WTC11 (cell line): Measurements from ENCODE around the gene KLRC2. TPM values are rescaled to one million over a fixed set of nuclear protein-coding genes. Genes with fewer than 3 reads are reported as not detected.
"Not testable (repeated sequence)": the region's sequence is repeated elsewhere in the genome, so short reads cannot be mapped to it uniquely, and the experiment has no call there.

Source experiments
- ATAC-seq: fragments of 200-7000 bp; cut with Tn5 transposase; 2 replicates; pipeline ENCODE4 v1.10.0; 2021; ENCODE audit warnings: mild to moderate bottlenecking, moderate library complexity
- Bru-seq: library from RNA; stranded (reverse); fragments of 400-500 nt; gene quantifications from one replicate; lab custom pipeline; 2021; lab: Mats Ljungman, UMichigan
- CTCF ChIA-PET: fragments of 300-600 bp; sonication (Branson Sonifier 250); formaldehyde crosslinking; loops from one replicate; lab custom pipeline; 2021; ENCODE audit warnings: antibody characterized with exemption; lab: Charles Lee
- POLR2A ChIA-PET: fragments of 350-600 bp; sonication (Branson Sonifier 250); formaldehyde crosslinking; loops from one replicate; lab custom pipeline; 2021; ENCODE audit warnings: antibody characterized with exemption; lab: Charles Lee
- DNase-seq: peaks from one replicate; pipeline ENCODE4 v3.0.0; 2021; ENCODE audit warnings: low spot score
- H3K27ac Mint-ChIP-seq: 2 replicates; pipeline ENCODE4 v1.8.0; 2021; ENCODE audit warnings: mixed read lengths
- H3K27me3 Mint-ChIP-seq: 2 replicates; pipeline ENCODE4 v1.8.0; 2021; ENCODE audit warnings: low read depth, mild to moderate bottlenecking, moderate library complexity, mixed read lengths
- H3K36me3 Mint-ChIP-seq: 2 replicates; pipeline ENCODE4 v1.8.0; 2021; ENCODE audit warnings: mixed read lengths
- H3K4me1 Mint-ChIP-seq: 2 replicates; pipeline ENCODE4 v1.8.0; 2022; ENCODE audit warnings: mixed read lengths
- H3K4me3 Mint-ChIP-seq: 2 replicates; pipeline ENCODE4 v1.8.0; 2021; ENCODE audit warnings: mild to moderate bottlenecking, moderate library complexity, mixed read lengths
- H3K9me3 Mint-ChIP-seq: 2 replicates; pipeline ENCODE4 v1.8.0; 2021; ENCODE audit warnings: mixed read lengths
- ATF1 ChIP-seq: sonication (generic); formaldehyde crosslinking; IDR thresholded peaks from 2 replicates; pipeline ENCODE4 v1.8.1; 2023; ENCODE audit warnings: mild to moderate bottlenecking, moderate library complexity, missing genetic modification reagents
- GTF2I ChIP-seq: fragments of 250-450 bp; sonication (Bioruptor Pico); conservative IDR thresholded peaks from 2 replicates; pipeline ENCODE4 v1.4.0; 2021; ENCODE audit warnings: mild to moderate bottlenecking
- JUN ChIP-seq: sonication (generic); formaldehyde crosslinking; IDR thresholded peaks from 2 replicates; pipeline ENCODE4 v1.8.0; 2023; ENCODE audit warnings: mild to moderate bottlenecking, missing genetic modification reagents
- NFE2L1 ChIP-seq: sonication (generic); formaldehyde crosslinking; IDR thresholded peaks from 2 replicates; pipeline ENCODE4 v1.8.1; 2023; ENCODE audit warnings: missing genetic modification reagents
- NR3C1 ChIP-seq: sonication (generic); formaldehyde crosslinking; conservative IDR thresholded peaks from 2 replicates; pipeline ENCODE4 v1.8.1; 2023; ENCODE audit warnings: low read depth, mild to moderate bottlenecking, missing genetic modification reagents
- RORB ChIP-seq: fragments of 250-450 bp; sonication (Bioruptor Pico); IDR thresholded peaks from 2 replicates; pipeline ENCODE4 v1.9.0; 2021; ENCODE audit warnings: mild to moderate bottlenecking
- TCF7 ChIP-seq: sonication (generic); formaldehyde crosslinking; IDR thresholded peaks from 2 replicates; pipeline ENCODE4 v1.8.0; 2022; ENCODE audit warnings: mild to moderate bottlenecking, low read depth, missing genetic modification reagents, moderate library complexity
- TEAD1 ChIP-seq: sonication (generic); formaldehyde crosslinking; IDR thresholded peaks from 2 replicates; pipeline ENCODE4 v1.8.0; 2022; ENCODE audit warnings: mild to moderate bottlenecking, missing genetic modification reagents
- TEAD4 ChIP-seq: sonication (generic); formaldehyde crosslinking; IDR thresholded peaks from 2 replicates; pipeline ENCODE4 v1.8.0; 2022; ENCODE audit warnings: mild to moderate bottlenecking, missing genetic modification reagents
- ZNF138 ChIP-seq: sonication (generic); formaldehyde crosslinking; conservative IDR thresholded peaks from 2 replicates; pipeline ENCODE4 v1.8.1; 2022; ENCODE audit warnings: mild to moderate bottlenecking, moderate library complexity, missing genetic modification reagents
- ZNF263 ChIP-seq: sonication (generic); formaldehyde crosslinking; IDR thresholded peaks from 2 replicates; pipeline ENCODE4 v1.8.1; 2022; ENCODE audit warnings: low read depth, mild to moderate bottlenecking, moderate library complexity, missing genetic modification reagents
- ZNF671 ChIP-seq: fragments of 250-450 bp; sonication (Bioruptor Pico); IDR thresholded peaks from 2 replicates; pipeline ENCODE4 v1.8.0; 2021; ENCODE audit warnings: mild to moderate bottlenecking
- long read RNA-seq, 3 experiments: library from RNA in 1 of 3; library from capped mRNA in 1 of 3; library from polyadenylated mRNA in 1 of 3; unstranded in 2 of 3; stranded (forward) in 1 of 3; transcript quantifications; one replicate each; pipeline ENCODE4 v2.0.0, GENCODE V29; 2021
- total RNA-seq: library from RNA; stranded (reverse); gene quantifications from 3 replicates; pipeline ENCODE4 v1.2.3, GENCODE V29; 2021
- TF ChIP-seq, protein P1 (sequence below): sonication (generic); formaldehyde crosslinking; IDR thresholded peaks from 2 replicates; pipeline ENCODE4 v1.8.1; 2023; ENCODE audit warnings: mild to moderate bottlenecking, moderate library complexity, missing genetic modification reagents
- TF ChIP-seq, protein P2 (sequence below): sonication (generic); formaldehyde crosslinking; IDR thresholded peaks from 2 replicates; pipeline ENCODE4 v1.8.1; 2023; ENCODE audit warnings: mild to moderate bottlenecking, missing genetic modification reagents, moderate library complexity
- TF ChIP-seq, protein P3 (sequence below): sonication (generic); formaldehyde crosslinking; IDR thresholded peaks from 2 replicates; pipeline ENCODE4 v1.8.1; 2023; ENCODE audit warnings: mild to moderate bottlenecking, missing genetic modification reagents
- TF ChIP-seq, protein P4 (sequence below): fragments of 250-450 bp; sonication (Bioruptor Pico); conservative IDR thresholded peaks from 2 replicates; pipeline ENCODE4 v1.9.0; 2021; ENCODE audit warnings: mild to moderate bottlenecking
- TF ChIP-seq, protein P5 (sequence below): fragments of 250-450 bp; sonication (Bioruptor Pico); IDR thresholded peaks from 2 replicates; pipeline ENCODE4 v1.9.0; 2021; ENCODE audit warnings: moderate library complexity, mild to moderate bottlenecking, inconsistent platforms, borderline replicate concordance

The KLRC2 gene
- total RNA-seq (not detected in 3 replicates), Bru-seq, nascent RNA (not detected)
- long read RNA-seq, experiment 1, result 0 reads
- long read RNA-seq, experiment 2, result 0 reads
- long read RNA-seq, experiment 3, result 0 reads

DNA sequence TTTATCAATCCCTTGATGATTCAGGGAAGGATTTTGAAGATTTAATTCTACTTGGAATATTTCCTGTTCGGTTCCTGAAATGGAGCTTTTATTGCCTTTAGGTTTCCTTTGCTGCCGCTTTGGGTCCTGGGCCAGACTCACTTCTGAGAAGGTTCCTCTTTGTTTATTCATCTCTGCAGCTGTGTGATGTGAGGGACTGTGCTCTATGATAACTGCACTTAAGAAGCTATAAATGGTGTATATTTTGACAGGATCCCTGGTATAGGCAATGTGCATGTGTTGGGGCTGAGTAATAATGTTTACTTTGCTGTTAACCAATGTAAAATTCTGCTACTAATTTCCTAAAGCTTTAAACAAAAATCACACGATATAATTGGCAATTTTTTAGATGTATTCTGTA is at the start of gene KLRC2:
Gene KLRC2 (minus strand): TSS at position 195 of the 400 bp plus-strand sequence. CDS start 24 bp downstream, at position 171.
- H3K27ac Mint-ChIP-seq, H3K4me3 Mint-ChIP-seq, DNase-seq, H3K9me3 Mint-ChIP-seq, H3K27me3 Mint-ChIP-seq, H3K36me3 Mint-ChIP-seq, H3K4me1 Mint-ChIP-seq, POLR2A ChIA-PET, CTCF ChIA-PET, ATAC-seq: not testable (repeated sequence)

DNA sequence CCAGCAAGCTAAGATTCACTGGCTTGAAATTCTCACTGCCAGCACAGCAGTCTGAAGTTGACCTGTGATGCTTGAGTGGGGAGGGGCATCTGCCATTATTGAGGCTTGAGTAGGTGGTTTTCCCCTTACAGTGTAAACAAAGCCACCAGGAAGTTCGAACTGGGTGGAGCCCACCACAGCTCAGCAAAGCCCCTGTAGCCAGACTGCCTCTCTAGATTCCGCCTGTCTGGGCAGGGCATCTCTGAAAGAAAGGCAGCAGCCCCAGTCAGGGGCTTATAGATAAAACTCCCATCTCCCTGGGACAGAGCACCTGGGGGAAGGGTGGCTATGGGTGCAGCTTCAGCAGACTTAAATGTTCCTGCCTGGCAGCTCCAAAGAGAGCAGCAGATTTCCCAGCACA is 46.1 kb upstream of the KLRC2 start:
- H3K4me1 Mint-ChIP-seq, ATAC-seq, H3K27ac Mint-ChIP-seq, H3K27me3 Mint-ChIP-seq, H3K4me3 Mint-ChIP-seq, DNase-seq, POLR2A ChIA-PET: not testable (repeated sequence)
- H3K36me3 Mint-ChIP-seq, result peaks cover 19% of the 10 kb centered on the region
- CTCF ChIA-PET, result interaction anchor here (0.7 to 1.5 kb wide), 2 partner anchors 24 to 71 kb away, joined by 3 read pairs; no protein-coding TSS in a partner anchor
- H3K9me3 Mint-ChIP-seq, result peaks cover 24% of the 10 kb centered on the region

DNA sequence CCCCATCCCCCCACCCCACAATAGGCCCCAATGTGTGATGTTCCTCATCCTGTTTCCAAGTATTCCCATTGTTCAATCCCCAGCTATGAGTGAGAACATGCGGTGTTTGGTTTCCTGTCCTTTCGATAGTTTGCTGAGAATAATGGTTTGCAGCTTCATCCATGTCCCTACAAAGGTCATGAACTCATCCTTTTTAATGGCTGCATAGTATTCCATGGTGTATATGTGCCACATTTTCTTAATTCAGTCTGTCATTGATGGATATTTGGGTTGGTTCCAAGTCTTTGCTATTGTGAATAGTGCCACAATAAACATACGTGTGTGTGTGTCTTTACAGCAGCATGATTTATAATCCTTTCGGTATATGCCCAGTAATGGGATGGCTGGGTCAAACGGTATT is 37.0 kb upstream of the KLRC2 start:
- H3K4me1 Mint-ChIP-seq, H3K36me3 Mint-ChIP-seq, POLR2A ChIA-PET, H3K27ac Mint-ChIP-seq, CTCF ChIA-PET, H3K4me3 Mint-ChIP-seq, ATAC-seq, DNase-seq, H3K27me3 Mint-ChIP-seq: not testable (repeated sequence)
- peaks cover 29% of the 10 kb centered on the region for H3K9me3 Mint-ChIP-seq

DNA sequence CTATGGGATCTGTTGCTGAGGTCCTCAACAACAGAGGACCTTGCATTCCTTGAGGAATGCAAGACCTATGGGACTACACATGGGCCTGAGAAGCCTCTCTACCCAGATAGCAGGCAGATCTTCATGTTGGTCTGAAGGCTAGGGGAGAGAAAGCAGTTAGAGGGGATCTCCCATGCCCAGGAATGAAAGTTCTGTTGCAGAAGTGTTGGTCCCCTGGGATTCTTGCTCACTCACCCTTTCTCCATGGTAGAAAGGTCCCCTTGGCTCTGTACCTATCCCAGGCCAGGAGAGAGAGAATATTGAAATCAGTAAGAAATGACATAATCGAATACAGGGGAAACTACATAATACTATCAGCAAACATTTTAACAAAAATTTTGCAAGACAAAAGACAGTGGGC is 33.9 kb upstream of the KLRC2 start:
- TF ChIP-seq, protein P1, sequence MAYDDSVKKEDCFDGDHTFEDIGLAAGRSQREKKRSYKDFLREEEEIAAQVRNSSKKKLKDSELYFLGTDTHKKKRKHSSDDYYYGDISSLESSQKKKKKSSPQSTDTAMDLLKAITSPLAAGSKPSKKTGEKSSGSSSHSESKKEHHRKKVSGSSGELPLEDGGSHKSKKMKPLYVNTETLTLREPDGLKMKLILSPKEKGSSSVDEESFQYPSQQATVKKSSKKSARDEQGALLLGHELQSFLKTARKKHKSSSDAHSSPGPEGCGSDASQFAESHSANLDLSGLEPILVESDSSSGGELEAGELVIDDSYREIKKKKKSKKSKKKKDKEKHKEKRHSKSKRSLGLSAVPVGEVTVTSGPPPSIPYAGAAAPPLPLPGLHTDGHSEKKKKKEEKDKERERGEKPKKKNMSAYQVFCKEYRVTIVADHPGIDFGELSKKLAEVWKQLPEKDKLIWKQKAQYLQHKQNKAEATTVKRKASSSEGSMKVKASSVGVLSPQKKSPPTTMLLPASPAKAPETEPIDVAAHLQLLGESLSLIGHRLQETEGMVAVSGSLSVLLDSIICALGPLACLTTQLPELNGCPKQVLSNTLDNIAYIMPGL (CRISPR knock-in tag), result no peak
- TF ChIP-seq TEAD1 (CRISPR knock-in tag), result no peak
- ATAC-seq (no peak), DNase-seq (no peak)
- no peaks in the 10 kb centered on the region for H3K4me1 Mint-ChIP-seq
- no peak overlapping the region for H3K4me3 Mint-ChIP-seq
- H3K36me3 Mint-ChIP-seq, result peaks cover 4% of the 10 kb centered on the region; the same call in 1 of the 2 replicates
- peaks cover 21% of the 10 kb centered on the region for H3K9me3 Mint-ChIP-seq
- no peaks in the 10 kb centered on the region for H3K27me3 Mint-ChIP-seq
- CTCF ChIA-PET, result no interaction called here
- POLR2A ChIA-PET, result no interaction called here
- no peak overlapping the region for H3K27ac Mint-ChIP-seq

DNA sequence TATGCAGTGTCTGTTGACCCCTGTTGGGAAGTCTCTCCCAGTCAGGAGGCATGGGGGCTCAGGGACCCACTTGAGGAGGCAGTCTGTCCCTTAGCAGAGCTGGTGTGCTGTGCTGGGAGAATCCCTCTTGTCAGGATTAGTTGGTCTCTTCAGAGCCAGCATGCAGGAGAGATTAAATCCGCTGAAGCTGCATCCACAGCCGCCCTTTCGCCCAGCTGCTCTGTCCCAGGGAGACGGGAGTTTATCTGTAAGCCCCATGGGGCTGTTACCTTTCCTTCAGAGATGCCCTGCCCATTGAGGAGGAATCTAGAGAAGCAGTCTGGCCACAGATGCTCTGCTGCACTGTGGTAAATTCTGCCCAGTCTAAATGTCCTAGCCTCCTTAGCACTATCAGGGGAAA is 30.5 kb upstream of the KLRC2 start:
- DNase-seq (no peak), ATAC-seq (no peak)
- Mint-ChIP-seq H3K27me3 (no peaks in the 10 kb centered on the region), H3K36me3 (peaks cover 4% of the 10 kb centered on the region; the same call in 1 of the 2 replicates), H3K4me1 (no peaks in the 10 kb centered on the region), H3K4me3 (no peak overlapping the region), H3K9me3 (peaks cover 16% of the 10 kb centered on the region), H3K27ac (no peak overlapping the region)
- ChIA-PET POLR2A (no interaction called here), CTCF (no interaction called here)
- TF ChIP-seq NFE2L1, result no peak
- TF ChIP-seq ZNF671 (CRISPR knock-in tag), result no peak
- no peak for TF ChIP-seq ATF1
- TF ChIP-seq, protein P2, sequence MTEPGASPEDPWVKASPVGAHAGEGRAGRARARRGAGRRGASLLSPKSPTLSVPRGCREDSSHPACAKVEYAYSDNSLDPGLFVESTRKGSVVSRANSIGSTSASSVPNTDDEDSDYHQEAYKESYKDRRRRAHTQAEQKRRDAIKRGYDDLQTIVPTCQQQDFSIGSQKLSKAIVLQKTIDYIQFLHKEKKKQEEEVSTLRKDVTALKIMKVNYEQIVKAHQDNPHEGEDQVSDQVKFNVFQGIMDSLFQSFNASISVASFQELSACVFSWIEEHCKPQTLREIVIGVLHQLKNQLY (CRISPR knock-in tag), result no peak
- TF ChIP-seq NR3C1 (CRISPR knock-in tag), result no peak
- TF ChIP-seq, protein P3, sequence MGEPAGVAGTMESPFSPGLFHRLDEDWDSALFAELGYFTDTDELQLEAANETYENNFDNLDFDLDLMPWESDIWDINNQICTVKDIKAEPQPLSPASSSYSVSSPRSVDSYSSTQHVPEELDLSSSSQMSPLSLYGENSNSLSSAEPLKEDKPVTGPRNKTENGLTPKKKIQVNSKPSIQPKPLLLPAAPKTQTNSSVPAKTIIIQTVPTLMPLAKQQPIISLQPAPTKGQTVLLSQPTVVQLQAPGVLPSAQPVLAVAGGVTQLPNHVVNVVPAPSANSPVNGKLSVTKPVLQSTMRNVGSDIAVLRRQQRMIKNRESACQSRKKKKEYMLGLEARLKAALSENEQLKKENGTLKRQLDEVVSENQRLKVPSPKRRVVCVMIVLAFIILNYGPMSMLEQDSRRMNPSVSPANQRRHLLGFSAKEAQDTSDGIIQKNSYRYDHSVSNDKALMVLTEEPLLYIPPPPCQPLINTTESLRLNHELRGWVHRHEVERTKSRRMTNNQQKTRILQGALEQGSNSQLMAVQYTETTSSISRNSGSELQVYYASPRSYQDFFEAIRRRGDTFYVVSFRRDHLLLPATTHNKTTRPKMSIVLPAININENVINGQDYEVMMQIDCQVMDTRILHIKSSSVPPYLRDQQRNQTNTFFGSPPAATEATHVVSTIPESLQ (CRISPR knock-in tag), result no peak
- TF ChIP-seq, protein P1 (CRISPR knock-in tag), result no peak
- TF ChIP-seq ZNF263, result no peak
- TF ChIP-seq, protein P4, sequence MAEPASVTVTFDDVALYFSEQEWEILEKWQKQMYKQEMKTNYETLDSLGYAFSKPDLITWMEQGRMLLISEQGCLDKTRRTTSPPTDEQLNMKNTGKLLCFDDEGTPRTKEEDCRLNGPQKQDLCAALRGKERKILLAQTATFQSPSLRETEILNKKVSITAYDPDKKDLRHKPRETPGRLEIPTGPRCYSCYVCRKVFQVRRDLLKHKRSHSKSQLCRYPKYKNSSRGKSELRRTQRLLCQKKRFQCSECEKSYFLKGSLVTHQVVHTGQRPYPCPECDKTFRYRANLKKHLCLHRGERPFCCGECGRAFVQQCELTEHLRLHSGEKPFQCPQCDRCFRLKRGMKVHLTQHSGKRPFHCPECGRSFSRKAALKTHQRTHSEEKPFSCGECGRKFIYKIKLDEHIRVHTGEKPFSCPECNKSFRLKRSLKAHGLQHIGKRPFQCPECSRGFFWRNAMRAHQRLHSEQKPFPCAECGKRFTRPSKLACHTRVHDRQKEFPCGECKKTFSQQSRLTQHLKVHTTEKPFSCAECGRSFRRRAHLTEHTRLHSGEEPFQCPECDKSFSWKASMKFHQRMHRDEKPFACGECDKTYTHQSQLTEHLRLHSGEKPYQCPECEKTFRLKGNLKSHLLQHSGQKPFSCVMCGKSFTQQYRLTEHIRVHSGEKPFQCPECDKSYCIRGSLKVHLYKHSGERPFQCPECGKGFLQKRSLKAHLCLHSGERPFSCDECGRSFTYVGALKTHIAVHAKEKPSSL, result no peak
- TF ChIP-seq TCF7 (CRISPR knock-in tag), result no peak
- TF ChIP-seq, protein P5, sequence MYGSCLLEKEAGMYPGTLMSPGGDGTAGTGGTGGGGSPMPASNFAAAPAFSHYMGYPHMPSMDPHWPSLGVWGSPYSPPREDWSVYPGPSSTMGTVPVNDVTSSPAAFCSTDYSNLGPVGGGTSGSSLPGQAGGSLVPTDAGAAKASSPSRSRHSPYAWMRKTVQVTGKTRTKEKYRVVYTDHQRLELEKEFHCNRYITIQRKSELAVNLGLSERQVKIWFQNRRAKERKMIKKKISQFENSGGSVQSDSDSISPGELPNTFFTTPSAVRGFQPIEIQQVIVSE (CRISPR knock-in tag), result no peak
- TF ChIP-seq RORB (CRISPR knock-in tag), result no peak
- no peak for TF ChIP-seq JUN (CRISPR knock-in tag)
- TF ChIP-seq GTF2I, result no peak
- TF ChIP-seq TEAD4, result no peak
- no peak for TF ChIP-seq ZNF138
